Sigmoid colon (tissue), 4 donors: Measurements from ENCODE around the gene CAMK1D.

Source experiments
- CTCF ChIP-seq, 4 experiments: fragments of 450-650 bp in 3 of 4; fragments of 200-600 bp in 1 of 4; IDR thresholded peaks; one replicate each; pipeline ENCODE4 v1.5.1; 2016 to 2019; ENCODE audit warnings: antibody characterized with exemption in 4 of 4, mild to moderate bottlenecking in 3 of 4, moderate library complexity in 2 of 4
- EP300 ChIP-seq, 4 donors: sonication (generic); formaldehyde crosslinking; IDR thresholded peaks; one replicate each; pipeline ENCODE4 v1.6.1; 2017; ENCODE audit warnings: antibody characterized with exemption in 4 of 4
- POLR2AphosphoS5 ChIP-seq, 4 donors: sonication (generic); formaldehyde crosslinking; IDR thresholded peaks; one replicate each; pipeline ENCODE4 v1.6.1; 2017; ENCODE audit warnings: antibody characterized with exemption in 4 of 4

DNA sequence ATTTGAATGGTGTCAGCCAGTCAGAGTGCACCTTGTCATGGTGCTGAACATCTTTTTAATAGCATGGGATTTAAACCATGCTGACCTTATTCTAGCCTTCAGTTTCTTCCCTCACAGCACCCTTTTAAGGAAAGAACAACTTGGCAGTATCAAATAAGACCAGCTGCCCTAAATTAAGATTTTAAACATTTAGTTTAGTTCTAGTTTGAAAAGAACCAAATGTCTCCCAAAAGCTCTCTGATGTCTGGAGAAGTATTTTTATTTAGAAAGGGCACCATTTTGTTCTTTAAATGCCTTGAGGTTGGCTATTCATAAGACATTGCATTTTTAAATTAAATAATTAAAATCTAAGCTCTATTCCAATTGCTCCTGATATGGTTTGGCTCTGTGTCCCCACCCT lies 531.1 kb downstream of the CAMK1D start:
- no peak for TF ChIP-seq CTCF (IDR thresholded peaks at IDR 0.05)
- no peak for TF ChIP-seq POLR2AphosphoS5 (IDR thresholded peaks at IDR 0.05)
- TF ChIP-seq EP300 (IDR thresholded peaks at IDR 0.05): no peak
